ENCODE measurements around the gene NRCAM.

NRCAM gene

DNA sequence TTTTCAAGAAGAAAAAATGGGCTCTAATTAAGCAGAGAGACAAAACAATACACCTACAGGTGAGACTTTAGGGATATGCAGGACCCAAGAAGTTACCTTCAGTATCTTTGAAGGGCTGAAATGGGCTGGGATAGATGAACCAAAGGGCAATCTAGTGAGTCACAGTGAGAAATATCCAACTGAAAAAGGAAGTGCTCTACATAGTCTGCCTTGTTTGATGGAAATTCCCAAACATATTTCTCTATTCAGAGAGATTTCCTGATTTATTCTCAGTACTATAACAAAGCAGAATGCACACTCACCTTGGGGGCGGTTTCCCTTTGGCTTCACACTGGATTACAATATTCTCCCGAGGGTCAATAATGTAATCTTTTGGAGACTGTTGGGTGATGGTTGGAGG is 222.0 kb downstream of the NRCAM start (continued):
- TF ChIP-seq ZNF549 (tag by site-specific recombination; IDR thresholded peaks at IDR 0.05) (no peak), ZNF510 (tag by site-specific recombination; IDR thresholded peaks at IDR 0.05; ENCODE audit: insufficient replicate concordance) (no peak), REPIN1 (tag by site-specific recombination; IDR thresholded peaks at IDR 0.05; ENCODE audit: low read depth) (no peak), ZNF561 (tag by site-specific recombination; IDR thresholded peaks at IDR 0.05; ENCODE audit: borderline replicate concordance) (no peak), ZBTB26 (tag by site-specific recombination; optimal IDR thresholded peaks at IDR 0.05) (no peak), ZNF146 (tag by site-specific recombination; IDR thresholded peaks at IDR 0.05) (no peak), ZNF548 (tag by site-specific recombination; IDR thresholded peaks at IDR 0.05) (no peak)

- H3K9me3 ChIP-seq (ENCODE audit: control insufficient read depth, insufficient read depth, low read depth, low read length): no peaks in the 10 kb centered on the region
- ChIA-PET CTCF (interaction anchor here (0.6 to 0.7 kb wide), 2 partner anchors 173 to 228 kb away, joined by 3 read pairs; no protein-coding TSS in a partner anchor), POLR2A (interaction anchor here (0.5 kb wide), 1 partner anchor 18 kb away, joined by 5 read pairs; no protein-coding TSS in a partner anchor)
- TF ChIP-seq ZNF391 (tag by site-specific recombination; IDR thresholded peaks at IDR 0.05; ENCODE audit: borderline replicate concordance, low read depth) (no peak), ZNF274 (IDR thresholded peaks at IDR 0.05; ENCODE audit: low read length) (no peak), ZNF274 (tag by site-specific recombination; IDR thresholded peaks at IDR 0.05; ENCODE audit: borderline replicate concordance) (no peak), PBX3 (CRISPR knock-in tag; IDR thresholded peaks at IDR 0.05) (no peak), ZNF416 (tag by site-specific recombination; IDR thresholded peaks at IDR 0.05) (no peak), ZNF221 (tag by site-specific recombination; IDR thresholded peaks at IDR 0.05; ENCODE audit: borderline replicate concordance) (no peak), ZBTB17 (tag by site-specific recombination; IDR thresholded peaks at IDR 0.05) (no peak), REPIN1 (tag by site-specific recombination; IDR thresholded peaks at IDR 0.05; ENCODE audit: low read depth) (no peak), ZNF140 (tag by site-specific recombination; IDR thresholded peaks at IDR 0.05) (no peak), KLF1 (tag by site-specific recombination; IDR thresholded peaks at IDR 0.05) (no peak), ZFP41 (tag by site-specific recombination; IDR thresholded peaks at IDR 0.05; ENCODE audit: borderline replicate concordance) (no peak), SP7 (tag by site-specific recombination; IDR thresholded peaks at IDR 0.05) (no peak)
- TF ChIP-seq, protein P1, sequence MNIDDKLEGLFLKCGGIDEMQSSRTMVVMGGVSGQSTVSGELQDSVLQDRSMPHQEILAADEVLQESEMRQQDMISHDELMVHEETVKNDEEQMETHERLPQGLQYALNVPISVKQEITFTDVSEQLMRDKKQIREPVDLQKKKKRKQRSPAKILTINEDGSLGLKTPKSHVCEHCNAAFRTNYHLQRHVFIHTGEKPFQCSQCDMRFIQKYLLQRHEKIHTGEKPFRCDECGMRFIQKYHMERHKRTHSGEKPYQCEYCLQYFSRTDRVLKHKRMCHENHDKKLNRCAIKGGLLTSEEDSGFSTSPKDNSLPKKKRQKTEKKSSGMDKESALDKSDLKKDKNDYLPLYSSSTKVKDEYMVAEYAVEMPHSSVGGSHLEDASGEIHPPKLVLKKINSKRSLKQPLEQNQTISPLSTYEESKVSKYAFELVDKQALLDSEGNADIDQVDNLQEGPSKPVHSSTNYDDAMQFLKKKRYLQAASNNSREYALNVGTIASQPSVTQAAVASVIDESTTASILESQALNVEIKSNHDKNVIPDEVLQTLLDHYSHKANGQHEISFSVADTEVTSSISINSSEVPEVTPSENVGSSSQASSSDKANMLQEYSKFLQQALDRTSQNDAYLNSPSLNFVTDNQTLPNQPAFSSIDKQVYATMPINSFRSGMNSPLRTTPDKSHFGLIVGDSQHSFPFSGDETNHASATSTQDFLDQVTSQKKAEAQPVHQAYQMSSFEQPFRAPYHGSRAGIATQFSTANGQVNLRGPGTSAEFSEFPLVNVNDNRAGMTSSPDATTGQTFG (tag by site-specific recombination; IDR thresholded peaks at IDR 0.05; ENCODE audit: borderline replicate concordance): no peak
- TF ChIP-seq, protein P2, sequence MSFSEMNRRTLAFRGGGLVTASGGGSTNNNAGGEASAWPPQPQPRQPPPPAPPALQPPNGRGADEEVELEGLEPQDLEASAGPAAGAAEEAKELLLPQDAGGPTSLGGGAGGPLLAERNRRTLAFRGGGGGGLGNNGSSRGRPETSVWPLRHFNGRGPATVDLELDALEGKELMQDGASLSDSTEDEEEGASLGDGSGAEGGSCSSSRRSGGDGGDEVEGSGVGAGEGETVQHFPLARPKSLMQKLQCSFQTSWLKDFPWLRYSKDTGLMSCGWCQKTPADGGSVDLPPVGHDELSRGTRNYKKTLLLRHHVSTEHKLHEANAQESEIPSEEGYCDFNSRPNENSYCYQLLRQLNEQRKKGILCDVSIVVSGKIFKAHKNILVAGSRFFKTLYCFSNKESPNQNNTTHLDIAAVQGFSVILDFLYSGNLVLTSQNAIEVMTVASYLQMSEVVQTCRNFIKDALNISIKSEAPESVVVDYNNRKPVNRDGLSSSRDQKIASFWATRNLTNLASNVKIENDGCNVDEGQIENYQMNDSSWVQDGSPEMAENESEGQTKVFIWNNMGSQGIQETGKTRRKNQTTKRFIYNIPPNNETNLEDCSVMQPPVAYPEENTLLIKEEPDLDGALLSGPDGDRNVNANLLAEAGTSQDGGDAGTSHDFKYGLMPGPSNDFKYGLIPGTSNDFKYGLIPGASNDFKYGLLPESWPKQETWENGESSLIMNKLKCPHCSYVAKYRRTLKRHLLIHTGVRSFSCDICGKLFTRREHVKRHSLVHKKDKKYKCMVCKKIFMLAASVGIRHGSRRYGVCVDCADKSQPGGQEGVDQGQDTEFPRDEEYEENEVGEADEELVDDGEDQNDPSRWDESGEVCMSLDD (tag by site-specific recombination; IDR thresholded peaks at IDR 0.05): no peak
- no peak overlapping the region for H3K4me3 ChIP-seq (ENCODE audit: low read depth, low read length)
- H3K4me1 ChIP-seq (ENCODE audit: control insufficient read depth, insufficient read depth, low read length): no peaks in the 10 kb centered on the region
- no peaks in the 10 kb centered on the region for H3K36me3 ChIP-seq (ENCODE audit: control insufficient read depth in 2 of 2, insufficient read depth in 1 of 2, low read length in 2 of 2)
- no peak overlapping the region for H3K27ac ChIP-seq (ENCODE audit: extremely low read depth, low read depth, low read length)
Observed at GRCh38 chr7:108232076-108232475, 224.2 kb downstream of the NRCAM start.
